ENCODE measurements around the gene HNRNPUL2. TPM values are rescaled to one million over a fixed set of nuclear protein-coding genes. Genes with fewer than 3 reads are reported as not detected.
"Not testable (repeated sequence)": the region's sequence is repeated elsewhere in the genome, so short reads cannot be mapped to it uniquely, and the experiment has no call there.

The HNRNPUL2 gene
- total and polyA plus RNA-seq, 2 donors (not counting 1 experiment from before 2014, with no cell fraction given), result 14.6 to 70.4 TPM

DNA sequence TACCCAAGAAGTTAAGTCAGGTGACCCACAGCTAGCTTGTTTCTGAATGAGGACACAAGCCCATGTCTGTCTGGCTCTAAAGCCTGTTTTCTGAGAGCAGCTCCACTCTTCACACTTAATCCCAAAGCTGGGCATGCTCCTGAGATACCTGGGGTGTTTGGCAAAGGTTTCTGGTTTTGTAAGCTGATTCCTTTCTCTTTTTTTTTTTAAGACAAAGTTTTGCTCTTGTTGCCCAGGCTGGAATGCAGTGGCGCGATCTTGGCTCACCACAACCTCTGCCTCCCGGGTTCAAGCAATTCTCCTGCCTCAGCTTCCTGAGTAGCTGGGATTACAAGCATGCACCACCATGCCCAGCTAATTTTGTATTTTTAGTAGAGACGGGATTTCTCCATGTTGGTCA, 33.6 kb downstream of the HNRNPUL2 start:
- H3K4me3 ChIP-seq (ENCODE audit: control extremely low read depth in 1 of 5, extremely low read depth in 1 of 5, insufficient read depth in 1 of 5, low read depth in 2 of 5, low read length in 4 of 5); H4K20me1 ChIP-seq (ENCODE audit: control insufficient read depth, insufficient read depth, low read length, poor library complexity, severe bottlenecking); H3K4me1 ChIP-seq (ENCODE audit: control insufficient read depth in 2 of 2, insufficient read depth in 2 of 2, low read length in 2 of 2); H3K27ac Mint-ChIP-seq; H3K9ac ChIP-seq (ENCODE audit: low read length); H3K27me3 ChIP-seq (replicated peaks in 1 of 4; ENCODE audit: control extremely low read depth in 1 of 4, control insufficient read depth in 3 of 4, insufficient read depth in 4 of 4, low read length in 3 of 4); H3K27ac ChIP-seq (ENCODE audit: low read length in 2 of 2); H2AFZ ChIP-seq (ENCODE audit: insufficient read depth, low read depth, low read length, poor library complexity, severe bottlenecking); H3K4me2 ChIP-seq (replicated peaks; ENCODE audit: low read depth, low read length, poor library complexity, severe bottlenecking); H3K9me3 Mint-ChIP-seq (ENCODE audit: insufficient read depth); DNase-seq; H3K79me2 ChIP-seq (ENCODE audit: control insufficient read depth, insufficient read depth, low read length); H3K9me3 ChIP-seq (ENCODE audit: control extremely low read depth in 1 of 3, control insufficient read depth in 2 of 3, insufficient read depth in 1 of 3, low read length in 2 of 3); H3K4me3 Mint-ChIP-seq; ATAC-seq (ENCODE audit: low read depth); H3K27me3 Mint-ChIP-seq; H3K4me1 Mint-ChIP-seq: not testable (repeated sequence)
- intact Hi-C loops (cut with micrococcal nuclease), result loop anchor here (1.0 kb wide), 5 partner anchors 14 to 313 kb away; partner anchors contain the start of gene UBXN1
- POLR2A ChIA-PET, result interaction anchor here (0.7 to 1.4 kb wide), 2 partner anchors 12 to 34 kb away, joined by 4 to 5 read pairs; partner anchors contain the start of gene HNRNPUL2
- WGBS (ENCODE audit: insufficient coverage), result no CpG with 5 or more reads among the region's 4 CpGs
- CTCF ChIA-PET, result interaction anchor here (0.6 to 5.3 kb wide), 24 partner anchors 8 to 312 kb away, joined by 3 to 41 read pairs (median 4); partner anchors contain the start of genes BSCL2, C11orf98, CSKMT and LBHD1
- H3K36me3 ChIP-seq (replicated peaks in 1 of 2; ENCODE audit: control extremely low read depth in 1 of 2, control insufficient read depth in 1 of 2, extremely low read depth in 1 of 2, insufficient read depth in 2 of 2, low read length in 1 of 2), result peaks cover 0 to 18% of the 10 kb centered on the region in 2 experiments

GRCh38 chr11:62689421-62690183, 37.7 kb downstream of the HNRNPUL2 start, which contains the start of gene LRRN4CL:
Gene LRRN4CL (minus strand): TSS chr11:62689530. CDS start chr11:62688508, 1,022 bp downstream.
- no peak for ATAC-seq (ENCODE audit: low read depth)
- no peaks in the 10 kb centered on the region for H3K9me3 Mint-ChIP-seq (ENCODE audit: insufficient read depth)
- H3K4me3 ChIP-seq (ENCODE audit: control extremely low read depth in 1 of 5, extremely low read depth in 1 of 5, insufficient read depth in 1 of 5, low read depth in 2 of 5, low read length in 4 of 5), result no peak within 1 kb of the TSS
- peaks cover 4% of the 10 kb centered on the region for H3K27me3 Mint-ChIP-seq
- peaks cover 3 to 6% of the 10 kb centered on the region in 2 donors for H3K4me1 ChIP-seq (ENCODE audit: control insufficient read depth in 2 of 2, insufficient read depth in 2 of 2, low read length in 2 of 2)
- peaks cover under 1% of the 10 kb centered on the region for H3K4me1 Mint-ChIP-seq
- H3K9ac ChIP-seq (ENCODE audit: low read length), result no peak within 1 kb of the TSS
- DNase-seq, result no peak
- CTCF ChIA-PET, result interaction anchor here (0.7 to 1.6 kb wide), 5 partner anchors 9 to 174 kb away, joined by 3 to 5 read pairs (median 4); no protein-coding TSS in a partner anchor
- peaks cover 0 to 18% of the 10 kb centered on the region in 2 experiments for H3K36me3 ChIP-seq (replicated peaks in 1 of 2; ENCODE audit: control extremely low read depth in 1 of 2, control insufficient read depth in 1 of 2, extremely low read depth in 1 of 2, insufficient read depth in 2 of 2, low read length in 1 of 2)
- H3K4me3 Mint-ChIP-seq, result no peak within 1 kb of the TSS
- no peaks in the 10 kb centered on the region for H3K79me2 ChIP-seq (ENCODE audit: control insufficient read depth, insufficient read depth, low read length)
- no peaks in the 10 kb centered on the region for H4K20me1 ChIP-seq (ENCODE audit: control insufficient read depth, insufficient read depth, low read length, poor library complexity, severe bottlenecking)
- no peak for TF ChIP-seq CTCF (IDR thresholded peaks at IDR 0.05)
- TF ChIP-seq EZH2 (IDR thresholded peaks at IDR 0.05; ENCODE audit: borderline replicate concordance, insufficient read depth, low read depth, low read length, poor library complexity, severe bottlenecking), result no peak
- 95% methylated on average over 6 of the region's 11 CpGs for WGBS (ENCODE audit: insufficient coverage)
- peaks cover 0 to 17% (median 6%) of the 10 kb centered on the region in 4 experiments for H3K27me3 ChIP-seq (replicated peaks in 1 of 4; ENCODE audit: control extremely low read depth in 1 of 4, control insufficient read depth in 3 of 4, insufficient read depth in 4 of 4, low read length in 3 of 4)
- peak within 1 kb of the TSS; percentile 26 for H3K27ac Mint-ChIP-seq
- no peak within 1 kb of the TSS for H3K4me2 ChIP-seq (replicated peaks; ENCODE audit: low read depth, low read length, poor library complexity, severe bottlenecking)
- H2AFZ ChIP-seq (ENCODE audit: insufficient read depth, low read depth, low read length, poor library complexity, severe bottlenecking), result no peak within 1 kb of the TSS
- H3K27ac ChIP-seq (ENCODE audit: low read length in 2 of 2), result no peak within 1 kb of the TSS
- no peaks in the 10 kb centered on the region for H3K9me3 ChIP-seq (ENCODE audit: control extremely low read depth in 1 of 3, control insufficient read depth in 2 of 3, insufficient read depth in 1 of 3, low read length in 2 of 3)
- POLR2A ChIA-PET, result interaction anchor here (0.9 kb wide), 1 partner anchor 38 kb away, joined by 3 read pairs; the partner anchor contains the start of gene HNRNPUL2
- intact Hi-C loops (cut with micrococcal nuclease), result no loop called here

Measured in B cell (primary cell).